T-helper 17 cell (primary cell): ENCODE results near the gene NUDCD3. TPM values are rescaled to one million over a fixed set of nuclear protein-coding genes. Genes with fewer than 3 reads are reported as not detected.

Experiments
- ATAC-seq: fragments of 150-1000 bp; cut with Tn5 transposase; 2 replicates; pipeline ENCODE4 v1.10.0; 2021; ENCODE audit warnings: mild to moderate bottlenecking, moderate library complexity
- DNase-seq, 3 donors: peaks; one replicate each; pipeline versions ENCODE4 v3.0.0 to v3.0.0-alpha.2; 2020 to 2021
- H3K9me3 ChIP-seq: one replicate; pipeline ENCODE4 v1.7.0; 2013; ENCODE audit warnings: low read length, mild to moderate bottlenecking; ENCODE audit not compliant: control insufficient read depth, poor library complexity, severe bottlenecking
- H3K27ac Mint-ChIP-seq: one replicate; pipeline ENCODE4 v1.8.0; 2022; ENCODE audit warnings: mild to moderate bottlenecking, moderate library complexity, mixed read lengths
- H3K27me3 Mint-ChIP-seq: one replicate; pipeline ENCODE4 v1.8.0; 2022; ENCODE audit warnings: mixed read lengths
- H3K36me3 Mint-ChIP-seq: one replicate; pipeline ENCODE4 v1.8.0; 2022; ENCODE audit warnings: low read depth, mixed read lengths
- H3K4me1 Mint-ChIP-seq: one replicate; pipeline ENCODE4 v1.8.0; 2022; ENCODE audit warnings: mild to moderate bottlenecking, mixed read lengths
- H3K4me3 Mint-ChIP-seq: one replicate; pipeline ENCODE4 v1.8.0; 2022; ENCODE audit warnings: mild to moderate bottlenecking, moderate library complexity, mixed read lengths
- total RNA-seq, 4 donors: library from RNA in 2 of 4; stranded (reverse) in 2 of 4; gene quantifications; one replicate each; pipeline ENCODE4 v1.2.3 and lab custom pipeline; 2022 to 2026

Gene NUDCD3
- total RNA-seq, 2 donors from 2014 or later = 61.4 to 69.2 TPM

GRCh38 chr7:44415047-44415446, 75.4 kb downstream of the NUDCD3 start:
- no peak for DNase-seq
- Mint-ChIP-seq H3K27me3 (no peaks in the 10 kb centered on the region), H3K27ac (peak overlapping the region; percentile 72), H3K4me3 (no peak overlapping the region), H3K4me1 (peaks cover 23% of the 10 kb centered on the region), H3K36me3 (peaks cover 4% of the 10 kb centered on the region)
- no peak for ATAC-seq
- no peaks in the 10 kb centered on the region for H3K9me3 ChIP-seq

GRCh38 chr7:44411306-44411705, 79.2 kb downstream of the NUDCD3 start:
- Mint-ChIP-seq H3K4me1 (peaks cover 23% of the 10 kb centered on the region), H3K27me3 (no peaks in the 10 kb centered on the region), H3K4me3 (no peak overlapping the region), H3K36me3 (peaks cover 7% of the 10 kb centered on the region), H3K27ac (no peak overlapping the region)
- ATAC-seq (no peak), DNase-seq (no peak)
- H3K9me3 ChIP-seq = no peaks in the 10 kb centered on the region

- Mint-ChIP-seq H3K4me1 (peaks cover 20% of the 10 kb centered on the region), H3K36me3 (peaks cover 7% of the 10 kb centered on the region), H3K27ac (peak overlapping the region; percentile 27), H3K4me3 (no peak overlapping the region), H3K27me3 (no peaks in the 10 kb centered on the region)
- H3K9me3 ChIP-seq = no peaks in the 10 kb centered on the region
- DNase-seq (no peak), ATAC-seq (no peak)
Measured at GRCh38 chr7:44408596-44408995, 81.9 kb downstream of the NUDCD3 start.

- Mint-ChIP-seq H3K27me3 (no peaks in the 10 kb centered on the region), H3K4me3 (no peak overlapping the region), H3K4me1 (peaks cover 11% of the 10 kb centered on the region), H3K27ac (no peak overlapping the region), H3K36me3 (peaks cover 8% of the 10 kb centered on the region)
- ATAC-seq (no peak), DNase-seq (no peak)
- no peaks in the 10 kb centered on the region for H3K9me3 ChIP-seq
Measured at GRCh38 chr7:44403775-44404174, 86.7 kb downstream of the NUDCD3 start.

- Mint-ChIP-seq H3K27ac (no peak overlapping the region), H3K36me3 (peaks cover 11% of the 10 kb centered on the region)
Measured at GRCh38 chr7:44403176-44403759, 87.2 kb downstream of the NUDCD3 start.

GRCh38 chr7:44402401-44403060, 87.9 kb downstream of the NUDCD3 start:
- H3K4me1 Mint-ChIP-seq = peaks cover 14% of the 10 kb centered on the region
- no peak overlapping the region for H3K4me3 Mint-ChIP-seq
- DNase-seq (no peak), ATAC-seq (no peak)
- no peaks in the 10 kb centered on the region for H3K9me3 ChIP-seq
- peaks cover 12% of the 10 kb centered on the region for H3K36me3 Mint-ChIP-seq
- no peaks in the 10 kb centered on the region for H3K27me3 Mint-ChIP-seq
- H3K27ac Mint-ChIP-seq = peak overlapping the region; percentile 80

More at GRCh38 chr7:44403176-44403759, 87.2 kb downstream of the NUDCD3 start:
- ATAC-seq (no peak), DNase-seq (no peak)
- no peak overlapping the region for H3K4me3 Mint-ChIP-seq
- peaks cover 13% of the 10 kb centered on the region for H3K4me1 Mint-ChIP-seq
- no peaks in the 10 kb centered on the region for H3K27me3 Mint-ChIP-seq
- H3K9me3 ChIP-seq = no peaks in the 10 kb centered on the region

GRCh38 chr7:44401692-44402091, 88.8 kb downstream of the NUDCD3 start:
- ATAC-seq (no peak), DNase-seq (no peak)
- H3K36me3 Mint-ChIP-seq = peaks cover 12% of the 10 kb centered on the region
- no peaks in the 10 kb centered on the region for H3K9me3 ChIP-seq
- no peak overlapping the region for H3K4me3 Mint-ChIP-seq
- peak overlapping the region; percentile 80 for H3K27ac Mint-ChIP-seq
- no peaks in the 10 kb centered on the region for H3K27me3 Mint-ChIP-seq
- H3K4me1 Mint-ChIP-seq = peaks cover 14% of the 10 kb centered on the region

GRCh38 chr7:44400033-44400511, 90.4 kb downstream of the NUDCD3 start:
- Mint-ChIP-seq H3K36me3 (peaks cover 9% of the 10 kb centered on the region), H3K4me1 (peaks cover 9% of the 10 kb centered on the region), H3K27me3 (no peaks in the 10 kb centered on the region), H3K27ac (no peak overlapping the region), H3K4me3 (no peak overlapping the region)
- no peak for DNase-seq
- H3K9me3 ChIP-seq = no peaks in the 10 kb centered on the region
- ATAC-seq = no peak

- H3K9me3 ChIP-seq = no peaks in the 10 kb centered on the region
- no peak for ATAC-seq
- H3K27ac Mint-ChIP-seq = peak overlapping the region; percentile 57
- H3K27me3 Mint-ChIP-seq = no peaks in the 10 kb centered on the region
- peaks cover 8% of the 10 kb centered on the region for H3K4me1 Mint-ChIP-seq
- no peak for DNase-seq
- peaks cover 9% of the 10 kb centered on the region for H3K36me3 Mint-ChIP-seq
- no peak overlapping the region for H3K4me3 Mint-ChIP-seq
Measured at GRCh38 chr7:44398953-44399574, 91.4 kb downstream of the NUDCD3 start.

- peaks cover 8% of the 10 kb centered on the region for H3K4me1 Mint-ChIP-seq
- no peaks in the 10 kb centered on the region for H3K27me3 Mint-ChIP-seq
- H3K36me3 Mint-ChIP-seq = peaks cover 9% of the 10 kb centered on the region
- no peak overlapping the region for H3K4me3 Mint-ChIP-seq
- H3K9me3 ChIP-seq = no peaks in the 10 kb centered on the region
- no peak for ATAC-seq
- peak overlapping the region; percentile 57 for H3K27ac Mint-ChIP-seq
- no peak for DNase-seq
Measured at GRCh38 chr7:44398511-44398911, 91.9 kb downstream of the NUDCD3 start.

- ATAC-seq = no peak
- H3K9me3 ChIP-seq = no peaks in the 10 kb centered on the region
- peaks cover 7% of the 10 kb centered on the region for H3K36me3 Mint-ChIP-seq
- H3K4me1 Mint-ChIP-seq = peaks cover 8% of the 10 kb centered on the region
- H3K4me3 Mint-ChIP-seq = no peak overlapping the region
- no peak for DNase-seq
- no peaks in the 10 kb centered on the region for H3K27me3 Mint-ChIP-seq
- H3K27ac Mint-ChIP-seq = no peak overlapping the region
Measured at GRCh38 chr7:44396931-44397545, 93.4 kb downstream of the NUDCD3 start.

- no peak overlapping the region for H3K27ac Mint-ChIP-seq
- H3K9me3 ChIP-seq = no peaks in the 10 kb centered on the region
- H3K27me3 Mint-ChIP-seq = no peaks in the 10 kb centered on the region
- peaks cover 8% of the 10 kb centered on the region for H3K4me1 Mint-ChIP-seq
- DNase-seq (no peak), ATAC-seq (no peak)
- H3K4me3 Mint-ChIP-seq = no peak overlapping the region
- H3K36me3 Mint-ChIP-seq = peaks cover 7% of the 10 kb centered on the region
Measured at GRCh38 chr7:44396496-44396895, 94.0 kb downstream of the NUDCD3 start.

- Mint-ChIP-seq H3K36me3 (peaks cover 7% of the 10 kb centered on the region), H3K27me3 (no peaks in the 10 kb centered on the region), H3K4me1 (peaks cover 8% of the 10 kb centered on the region), H3K27ac (peak overlapping the region; percentile 76), H3K4me3 (no peak overlapping the region)
- H3K9me3 ChIP-seq = no peaks in the 10 kb centered on the region
- no peak for DNase-seq
- no peak for ATAC-seq
Measured at GRCh38 chr7:44395067-44395466, 95.4 kb downstream of the NUDCD3 start.
